ENCODE results near the gene PRKCE.

Gene PRKCE

DNA sequence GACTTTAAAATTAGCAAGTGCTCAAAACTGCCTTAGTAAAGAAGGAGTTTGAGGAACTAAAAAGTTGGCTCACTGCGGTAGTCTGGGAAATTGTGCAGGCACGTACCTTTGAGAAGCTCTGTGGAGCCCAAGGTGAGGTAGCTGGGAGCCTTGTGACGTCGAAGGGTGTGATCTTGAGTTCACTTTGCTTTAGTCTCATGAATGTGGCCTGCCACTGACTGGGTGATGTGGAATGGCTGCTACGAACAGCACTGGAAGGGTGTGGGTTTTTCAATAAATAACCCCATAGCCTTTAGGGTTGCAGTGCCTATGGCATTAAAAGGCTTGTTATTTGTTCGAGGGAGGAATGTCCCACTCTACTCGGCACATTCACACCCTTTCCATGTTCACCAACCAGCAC lies 312.3 kb downstream of the PRKCE start:
- no peak for DNase-seq (ENCODE audit: low read depth in 3 of 3)

GRCh38 chr2:45964223-45964841 lies 312.9 kb downstream of the PRKCE start:
- DNase-seq (ENCODE audit: low read depth in 3 of 3) = no peak

- DNase-seq (ENCODE audit: low read depth in 3 of 3) = no peak
Observed at GRCh38 chr2:45964906-45965305, 313.4 kb downstream of the PRKCE start.

GRCh38 chr2:45965871-45966498 lies 314.5 kb downstream of the PRKCE start:
- no peak for DNase-seq (ENCODE audit: low read depth in 3 of 3)

- DNase-seq (ENCODE audit: low read depth in 3 of 3) = no peak
Observed at GRCh38 chr2:45968946-45969584, 317.6 kb downstream of the PRKCE start.

GRCh38 chr2:45973426-45973825 lies 322.0 kb downstream of the PRKCE start:
- no peak for DNase-seq (ENCODE audit: low read depth in 3 of 3)

DNA sequence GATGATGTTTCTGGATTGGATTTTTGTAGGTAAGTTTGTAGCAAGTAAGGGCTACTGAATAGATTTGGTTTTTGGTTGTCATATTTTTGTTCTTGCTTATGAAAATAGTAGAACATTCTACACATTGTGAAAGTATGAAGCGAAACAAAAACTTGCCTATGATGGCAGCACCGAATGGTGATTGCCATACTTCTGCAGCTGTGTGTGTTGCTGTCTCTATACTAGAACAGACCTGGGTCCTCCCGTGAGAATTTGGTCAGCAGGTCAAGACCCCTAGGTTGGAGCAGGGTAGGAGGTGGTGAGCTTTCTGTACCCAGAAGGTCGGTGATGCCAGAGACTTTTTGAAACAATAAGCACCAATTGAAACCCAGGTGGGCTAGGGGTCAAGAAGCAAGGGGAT lies 322.6 kb downstream of the PRKCE start:
- DNase-seq (ENCODE audit: low read depth in 3 of 3) = no peak

DNA sequence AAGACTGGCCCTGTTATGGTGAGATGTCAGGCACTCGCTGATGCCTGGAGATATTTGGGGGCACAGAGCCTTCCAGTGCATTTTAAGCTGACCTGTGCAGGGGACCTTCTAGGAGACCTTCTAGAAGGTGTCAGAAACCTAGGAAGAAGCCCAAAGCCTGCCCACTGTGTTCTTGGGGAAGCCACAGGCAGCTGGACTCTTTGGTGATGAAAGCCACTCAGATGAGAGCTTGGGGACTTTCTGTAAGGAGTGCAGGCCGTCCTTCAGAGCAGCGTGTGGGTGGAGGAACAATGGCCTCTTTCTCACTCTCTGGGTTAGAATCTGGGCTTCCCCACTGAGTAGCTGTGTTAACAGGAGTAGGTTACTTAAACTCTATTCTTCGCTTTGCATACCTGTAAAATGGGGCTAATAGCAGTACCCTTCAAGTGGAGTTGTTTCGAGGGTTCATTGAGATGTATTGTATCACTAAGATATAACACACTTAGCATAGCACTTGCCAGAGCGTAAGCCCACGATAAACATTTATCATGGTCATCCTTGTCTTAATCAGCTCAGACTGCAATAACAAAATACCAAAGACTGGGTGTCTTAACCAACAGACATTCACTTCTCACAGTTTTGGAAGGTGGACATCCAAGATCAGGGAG lies 323.4 kb downstream of the PRKCE start:
- no peak for DNase-seq (ENCODE audit: low read depth in 3 of 3)

- no peak for DNase-seq (ENCODE audit: low read depth in 3 of 3)
Observed at GRCh38 chr2:45975752-45976517, 324.5 kb downstream of the PRKCE start.

- DNase-seq (ENCODE audit: low read depth in 3 of 3) = no peak
Observed at GRCh38 chr2:45978302-45978859, 326.9 kb downstream of the PRKCE start.

DNA sequence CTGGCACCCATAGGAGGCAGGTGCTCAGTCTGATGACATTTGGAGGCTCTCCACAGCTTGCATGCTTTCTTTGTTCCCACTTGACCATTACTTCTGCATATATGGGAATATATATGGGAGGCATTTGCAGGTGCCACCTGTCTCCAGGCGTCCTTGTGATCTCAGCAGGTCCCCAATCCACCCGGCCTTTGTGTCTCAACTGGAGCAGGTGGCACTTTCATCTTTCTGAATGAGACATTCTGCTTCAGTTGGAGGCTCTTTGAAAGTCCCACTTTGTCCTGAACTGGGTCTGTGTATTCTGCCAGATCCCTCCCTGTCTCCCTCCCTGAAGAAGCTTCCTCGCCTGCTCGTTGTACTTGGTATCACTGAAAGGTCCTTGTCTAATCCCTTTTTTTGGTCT lies 327.6 kb downstream of the PRKCE start:
- DNase-seq (ENCODE audit: low read depth in 3 of 3) = no peak

DNA sequence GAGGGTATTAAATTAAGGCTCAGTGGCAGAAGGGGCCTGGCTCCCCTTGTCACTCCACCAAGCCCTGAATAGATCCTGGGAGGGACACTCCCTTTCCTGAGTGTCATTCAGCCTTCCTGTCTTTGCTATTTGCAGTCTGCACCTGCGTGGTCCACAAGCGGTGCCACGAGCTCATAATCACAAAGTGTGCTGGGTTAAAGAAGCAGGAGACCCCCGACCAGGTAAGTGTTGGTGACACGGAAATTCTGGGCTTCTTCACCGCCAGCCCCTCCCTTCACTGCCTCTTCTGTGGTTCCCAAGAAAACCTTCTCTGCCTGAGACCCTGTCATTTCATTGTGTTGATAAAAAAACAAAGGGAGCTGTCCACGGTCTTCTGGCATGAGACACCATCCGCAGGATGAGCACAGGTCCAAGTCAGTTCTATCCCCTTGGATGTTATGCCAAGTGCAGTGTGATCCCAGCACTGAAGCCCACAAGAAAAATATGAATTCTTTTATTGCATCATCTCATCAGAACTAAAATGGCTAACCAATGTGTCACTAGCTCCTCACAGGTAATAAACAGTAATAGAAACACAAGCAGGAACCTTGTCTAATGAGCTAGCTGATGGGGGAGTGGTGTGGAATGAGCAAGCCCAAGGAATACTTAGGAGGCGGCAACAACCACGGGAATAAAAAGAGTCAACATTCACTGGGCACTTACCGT lies 328.8 kb downstream of the PRKCE start:
- no peak for DNase-seq (ENCODE audit: low read depth in 3 of 3)

GRCh38 chr2:45981384-45981930 lies 330.0 kb downstream of the PRKCE start:
- DNase-seq (ENCODE audit: low read depth in 3 of 3) = no peak

DNA sequence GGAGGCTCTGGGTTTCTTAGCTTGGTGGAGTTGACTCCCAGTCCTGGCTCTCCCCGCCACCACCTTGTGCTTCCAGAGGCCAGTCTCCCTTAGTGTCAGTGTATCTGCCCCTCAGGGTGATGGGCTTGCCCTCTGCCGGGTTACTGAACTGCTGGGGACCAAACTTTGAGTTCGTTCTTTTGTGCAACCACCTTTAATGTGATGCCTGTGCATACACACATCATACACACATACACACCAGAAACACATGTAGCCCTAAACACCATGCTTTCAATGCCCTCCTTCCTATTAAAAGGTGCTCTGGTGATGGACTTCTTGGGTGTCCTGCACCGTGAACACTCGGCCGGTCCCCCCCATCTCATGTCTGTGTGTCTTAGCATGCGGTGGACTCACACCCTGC lies 330.6 kb downstream of the PRKCE start:
- DNase-seq (ENCODE audit: low read depth in 3 of 3) = no peak

DNA sequence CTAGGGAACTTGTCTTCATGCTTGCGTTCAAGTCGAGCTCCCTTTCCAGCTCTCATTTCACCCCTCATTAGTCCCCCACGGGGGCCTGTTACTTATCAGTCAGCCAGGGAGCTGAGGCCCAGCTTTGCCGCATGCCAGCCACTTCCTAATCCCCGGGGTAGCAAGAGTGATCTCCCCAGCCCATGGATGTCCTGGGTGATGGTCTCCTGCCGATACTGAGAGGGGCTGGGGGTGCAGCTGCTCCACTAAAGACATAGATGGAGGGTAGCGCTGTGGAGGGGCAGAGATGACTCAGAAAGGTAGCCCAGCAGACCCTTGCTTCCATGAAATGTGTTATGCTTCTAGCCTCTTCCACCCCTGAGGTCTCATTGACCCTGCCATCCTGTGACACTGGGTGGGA lies 331.7 kb downstream of the PRKCE start:
- DNase-seq (ENCODE audit: low read depth in 3 of 3) = no peak

DNA sequence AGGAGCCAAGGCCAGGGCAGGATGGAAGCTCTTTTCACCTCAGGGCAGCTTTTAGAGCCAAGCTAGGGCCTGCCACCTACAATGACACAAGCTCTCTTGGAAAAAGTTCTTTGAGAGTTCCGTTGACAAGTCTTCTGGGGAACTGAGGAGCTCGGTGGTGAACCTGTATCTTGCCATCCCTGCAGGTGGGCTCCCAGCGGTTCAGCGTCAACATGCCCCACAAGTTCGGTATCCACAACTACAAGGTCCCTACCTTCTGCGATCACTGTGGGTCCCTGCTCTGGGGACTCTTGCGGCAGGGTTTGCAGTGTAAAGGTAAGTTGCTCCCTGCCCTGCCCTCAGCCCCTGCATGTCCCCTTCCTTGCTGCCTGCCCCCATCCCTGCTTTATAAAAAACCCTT lies 332.9 kb downstream of the PRKCE start:
- no peak for DNase-seq (ENCODE audit: low read depth in 3 of 3)

DNA sequence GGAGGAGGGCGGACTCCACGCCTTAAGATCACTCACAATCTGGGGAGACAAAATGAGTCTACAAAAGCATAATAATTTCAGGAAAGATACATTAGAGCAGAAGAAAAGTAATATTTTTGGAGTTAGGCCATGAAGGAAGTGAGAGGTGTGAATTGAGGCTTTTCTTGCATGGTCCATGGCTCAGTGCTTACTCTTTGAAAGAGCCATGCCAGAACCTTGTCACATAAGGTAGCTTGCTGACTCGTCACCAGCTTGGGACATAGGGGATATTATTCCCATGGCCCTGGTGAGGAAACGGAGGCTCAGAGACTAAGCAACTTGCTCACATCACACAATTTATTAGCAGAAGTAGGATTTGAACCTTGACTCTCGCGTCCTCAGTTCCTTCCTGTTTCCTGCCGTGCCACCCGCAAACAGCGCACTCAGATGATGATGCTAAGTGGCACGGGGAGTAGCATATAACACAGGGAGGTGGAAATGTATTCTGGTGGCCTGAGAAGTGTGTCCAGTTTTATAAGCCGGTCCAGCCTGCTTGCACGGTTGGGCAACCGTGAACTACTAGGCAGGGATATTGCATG lies 333.5 kb downstream of the PRKCE start:
- no peak for DNase-seq (ENCODE audit: low read depth in 3 of 3)

GRCh38 chr2:45986509-45986908 lies 335.0 kb downstream of the PRKCE start:
- no peak for DNase-seq (ENCODE audit: low read depth in 3 of 3)

- no peak for DNase-seq (ENCODE audit: low read depth in 3 of 3)
Observed at GRCh38 chr2:45987856-45988255, 336.4 kb downstream of the PRKCE start.

DNA sequence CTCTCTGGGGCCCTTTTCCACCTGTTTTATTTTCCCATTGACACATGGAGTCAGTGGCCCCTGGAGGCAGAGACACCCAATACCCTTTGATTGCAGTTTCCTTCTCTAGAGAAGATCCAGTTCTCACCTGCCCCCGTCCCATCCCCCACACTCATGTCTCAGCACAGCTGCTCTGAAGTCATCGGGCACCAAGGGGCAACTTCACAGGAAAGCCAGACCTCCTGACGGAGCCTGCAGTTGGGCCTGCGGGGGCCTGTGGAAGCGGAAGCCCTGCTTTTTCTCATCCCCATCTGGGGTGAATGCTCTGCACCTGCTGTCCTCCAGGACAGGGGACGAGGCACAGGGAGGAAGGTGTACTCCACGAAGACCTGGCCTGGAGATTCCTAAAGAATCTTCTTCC lies 337.4 kb downstream of the PRKCE start:
- no peak for DNase-seq (ENCODE audit: low read depth in 3 of 3)

GRCh38 chr2:45990131-45990530 lies 338.7 kb downstream of the PRKCE start:
- DNase-seq (ENCODE audit: low read depth in 3 of 3) = no peak

Measured in stimulated activated CD4-positive, alpha-beta T cell treated with anti-CD3 and anti-CD28 coated beads, TNF-alpha, amount 100 ng/mL, for 48 hours (primary cell).